ENCODE measurements around the gene OSBPL9. TPM values are rescaled to one million over a fixed set of nuclear protein-coding genes. Genes with fewer than 3 reads are reported as not detected.
A peak's percentile ranks its signal among the peaks of the same experiment; 100 is the strongest.

OSBPL9 gene
- total RNA-seq, 2 experiments from 2014 or later, result 35.6 to 36.5 TPM

GRCh38 chr1:51612447-51612961, 4.4 kb upstream of the OSBPL9 start:
- H3K27ac ChIP-seq (ENCODE audit: low read depth in 1 of 2, low read length in 2 of 2), result no peak overlapping the region
- H3K4me3 ChIP-seq (ENCODE audit: low read length), result no peak overlapping the region
- H3K4me1 Mint-ChIP-seq (ENCODE audit: low read depth), result peaks cover 11% of the 10 kb centered on the region
- peaks cover 4 to 7% of the 10 kb centered on the region in 2 experiments for H3K27me3 ChIP-seq (ENCODE audit: control insufficient read depth in 1 of 2, insufficient read depth in 2 of 2, low read length in 2 of 2)
- H3K36me3 Mint-ChIP-seq (ENCODE audit: low read depth), result peaks cover 7% of the 10 kb centered on the region
- peaks cover 10% of the 10 kb centered on the region for H3K4me1 ChIP-seq (ENCODE audit: insufficient read depth, low read length)
- H3K27ac Mint-ChIP-seq, result no peak overlapping the region
- H3K27me3 Mint-ChIP-seq, result peaks cover 19% of the 10 kb centered on the region
- DNase-seq (no peak), ATAC-seq (ENCODE audit: poor library complexity) (no peak)
- POLR2A ChIA-PET, result no interaction called here
- H3K36me3 ChIP-seq (ENCODE audit: insufficient read depth, low read length), result no peaks in the 10 kb centered on the region
- intact Hi-C loops (cut with DNase I, micrococcal nuclease), result no loop called here
- CTCF ChIA-PET, result no interaction called here
- no peaks in the 10 kb centered on the region for H3K9me3 Mint-ChIP-seq
- no peak overlapping the region for H3K4me3 Mint-ChIP-seq
- TF ChIP-seq CTCF (IDR thresholded peaks at IDR 0.05), result no peak
- no peaks in the 10 kb centered on the region for H3K9me3 ChIP-seq (ENCODE audit: control insufficient read depth in 1 of 2, insufficient read depth in 1 of 2, low read length in 2 of 2)

GRCh38 chr1:51615780-51616291, 1.1 kb upstream of the OSBPL9 start:
- POLR2A ChIA-PET, result no interaction called here
- Histone ChIP-seq H3K9me3 (ENCODE audit: control insufficient read depth in 1 of 2, insufficient read depth in 1 of 2, low read length in 2 of 2) (no peaks in the 10 kb centered on the region), H3K27me3 (ENCODE audit: control insufficient read depth in 1 of 2, insufficient read depth in 2 of 2, low read length in 2 of 2) (no peaks in the 10 kb centered on the region), H3K4me3 (ENCODE audit: low read length) (no peak overlapping the region), H3K27ac (ENCODE audit: low read depth in 1 of 2, low read length in 2 of 2) (no peak overlapping the region), H3K4me1 (ENCODE audit: insufficient read depth, low read length) (peaks cover 17% of the 10 kb centered on the region), H3K36me3 (ENCODE audit: insufficient read depth, low read length) (no peaks in the 10 kb centered on the region)
- peaks cover 41% of the 10 kb centered on the region for H3K4me1 Mint-ChIP-seq (ENCODE audit: low read depth)
- peaks cover 9% of the 10 kb centered on the region for H3K36me3 Mint-ChIP-seq (ENCODE audit: low read depth)
- peak in 1 of 14 experiments; percentile 11 for DNase-seq
- CTCF ChIA-PET, result interaction anchor here (0.7 kb wide), 1 partner anchor 183 kb away, joined by 5 read pairs; no protein-coding TSS in a partner anchor
- peak overlapping the region; percentile 53 for H3K4me3 Mint-ChIP-seq
- intact Hi-C loops (cut with DNase I, micrococcal nuclease), result loop anchor here (1.0 to 5.0 kb wide), 7 partner anchors 98 to 1086 kb away; partner anchors contain the start of genes EPS15 (in 1 of the 2), NRDC (in 1 of the 2) and RNF11 (in 1 of the 2)
- no peak overlapping the region for H3K27ac Mint-ChIP-seq
- peaks cover 7% of the 10 kb centered on the region for H3K27me3 Mint-ChIP-seq
- ATAC-seq (ENCODE audit: poor library complexity), result no peak
- TF ChIP-seq CTCF (IDR thresholded peaks at IDR 0.05), result no peak
- no peaks in the 10 kb centered on the region for H3K9me3 Mint-ChIP-seq

GRCh38 chr1:51616490-51616889, 402 bp upstream of the OSBPL9 start:
- H3K4me1 Mint-ChIP-seq (ENCODE audit: low read depth), result peaks cover 41% of the 10 kb centered on the region
- DNase-seq (no peak), ATAC-seq (ENCODE audit: poor library complexity) (no peak)
- TF ChIP-seq CTCF (IDR thresholded peaks at IDR 0.05), result no peak
- Histone ChIP-seq H3K27ac (ENCODE audit: low read depth in 1 of 2, low read length in 2 of 2) (no peak overlapping the region), H3K4me3 (ENCODE audit: low read length) (peak overlapping the region; percentile 97), H3K4me1 (ENCODE audit: insufficient read depth, low read length) (peaks cover 17% of the 10 kb centered on the region), H3K36me3 (ENCODE audit: insufficient read depth, low read length) (no peaks in the 10 kb centered on the region), H3K27me3 (ENCODE audit: control insufficient read depth in 1 of 2, insufficient read depth in 2 of 2, low read length in 2 of 2) (no peaks in the 10 kb centered on the region), H3K9me3 (ENCODE audit: control insufficient read depth in 1 of 2, insufficient read depth in 1 of 2, low read length in 2 of 2) (no peaks in the 10 kb centered on the region)
- ChIA-PET CTCF (interaction anchor here (0.7 kb wide), 1 partner anchor 182 kb away, joined by 5 read pairs; no protein-coding TSS in a partner anchor), POLR2A (interaction anchor here (1.4 to 1.6 kb wide), 2 partner anchors 9 to 98 kb away, joined by 3 to 8 read pairs; partner anchors contain the start of gene EPS15)
- peak overlapping the region; percentile 95 for H3K27ac Mint-ChIP-seq
- intact Hi-C loops (cut with DNase I, micrococcal nuclease), result loop anchor here (2.0 to 5.0 kb wide), 6 partner anchors 99 to 1086 kb away; partner anchors contain the start of genes EPS15 (in 1 of the 2), NRDC (in 1 of the 2) and RNF11 (in 1 of the 2)
- H3K36me3 Mint-ChIP-seq (ENCODE audit: low read depth), result peaks cover 9% of the 10 kb centered on the region
- peak overlapping the region; percentile 53 for H3K4me3 Mint-ChIP-seq
- peaks cover under 1% of the 10 kb centered on the region for H3K27me3 Mint-ChIP-seq
- no peaks in the 10 kb centered on the region for H3K9me3 Mint-ChIP-seq

Measured in CD4-positive, alpha-beta T cell (primary cell).